H9 (cell line): ENCODE measurements around the gene KCNQ2. TPM values are rescaled to one million over a fixed set of nuclear protein-coding genes. Genes with fewer than 3 reads are reported as not detected.

Experiments used
- DNase-seq: peaks from one replicate; pipeline ENCODE4 v3.0.0-alpha.2; 2017
- H2AFZ ChIP-seq: one replicate; pipeline ENCODE4 v1.6.1; 2013; ENCODE audit warnings: mild to moderate bottlenecking, low read length, control low read depth, moderate library complexity
- H2AK5ac ChIP-seq: 2 replicates; pipeline ENCODE4 v1.6.1; 2013; ENCODE audit warnings: low read length, control low read depth, mixed read lengths; ENCODE audit not compliant: insufficient read length
- H2BK120ac ChIP-seq: one replicate; pipeline ENCODE4 v1.6.1; 2013; ENCODE audit warnings: low read depth, mild to moderate bottlenecking, low read length, control low read depth, inconsistent platforms; ENCODE audit not compliant: poor library complexity, severe bottlenecking
- H2BK12ac ChIP-seq: 2 replicates; pipeline ENCODE4 v1.6.1; 2013; ENCODE audit warnings: low read length, control low read depth, mixed read lengths, low read depth; ENCODE audit not compliant: insufficient read length
- H2BK15ac ChIP-seq: 2 replicates; pipeline ENCODE4 v1.6.1; 2013; ENCODE audit warnings: low read depth, low read length, control low read depth
- H2BK20ac ChIP-seq: one replicate; pipeline ENCODE4 v1.6.1; 2013; ENCODE audit warnings: low read depth, mild to moderate bottlenecking, low read length, control low read depth, inconsistent platforms; ENCODE audit not compliant: poor library complexity, severe bottlenecking
- H2BK5ac ChIP-seq: 2 replicates; pipeline ENCODE4 v1.6.1; 2013; ENCODE audit warnings: low read length, control low read depth, mixed read lengths; ENCODE audit not compliant: insufficient read length
- H3K14ac ChIP-seq: 2 replicates; pipeline ENCODE4 v1.6.1; 2013; ENCODE audit warnings: low read length, control low read depth; ENCODE audit not compliant: insufficient read depth
- H3K18ac ChIP-seq: 2 replicates; pipeline ENCODE4 v1.6.1; 2013; ENCODE audit warnings: low read depth, mild to moderate bottlenecking, mixed read lengths, low read length, control low read depth; ENCODE audit not compliant: insufficient read length
- H3K23ac ChIP-seq: 2 replicates; pipeline ENCODE4 v1.6.1; 2013; ENCODE audit warnings: low read length, control low read depth, mixed read lengths, low read depth; ENCODE audit not compliant: insufficient read length
- H3K23me2 ChIP-seq: 2 replicates; pipeline ENCODE4 v1.6.1; 2013; ENCODE audit warnings: low read depth, mild to moderate bottlenecking, mixed read lengths, low read length, control low read depth; ENCODE audit not compliant: insufficient read length, poor library complexity, severe bottlenecking
- H3K27ac ChIP-seq: 2 replicates; pipeline ENCODE4 v1.5.1; 2013; ENCODE audit warnings: low read length, control low read depth, mixed read lengths, low read depth; ENCODE audit not compliant: insufficient read length
- H3K27me3 ChIP-seq: 2 replicates; pipeline ENCODE4 v1.6.1; 2013; ENCODE audit warnings: low read length, control low read depth, inconsistent platforms; ENCODE audit not compliant: insufficient read depth
- H3K4ac ChIP-seq: 2 replicates; pipeline ENCODE4 v1.6.1; 2013; ENCODE audit warnings: low read depth, mild to moderate bottlenecking, control low read depth, inconsistent platforms, low read length, moderate library complexity
- H3K4me1 ChIP-seq: 2 replicates; pipeline ENCODE4 v1.6.1; 2013; ENCODE audit warnings: low read length, control low read depth, inconsistent platforms; ENCODE audit not compliant: insufficient read depth
- H3K4me2 ChIP-seq: 2 replicates; pipeline ENCODE4 v1.6.1; 2013; ENCODE audit warnings: low read length, control low read depth, mixed read lengths; ENCODE audit not compliant: insufficient read length, insufficient read depth
- H3K56ac ChIP-seq: 2 replicates; pipeline ENCODE4 v1.6.1; 2013; ENCODE audit warnings: low read depth, mild to moderate bottlenecking, mixed read lengths, low read length, control low read depth; ENCODE audit not compliant: insufficient read length
- H3K79me1 ChIP-seq: 2 replicates; pipeline ENCODE4 v1.6.1; 2013; ENCODE audit warnings: low read depth, mild to moderate bottlenecking, moderate library complexity, low read length, control low read depth, inconsistent platforms; ENCODE audit not compliant: insufficient read depth, poor library complexity, severe bottlenecking
- H3K79me2 ChIP-seq: 2 replicates; pipeline ENCODE4 v1.6.1; 2013; ENCODE audit warnings: low read length, control low read depth, inconsistent platforms; ENCODE audit not compliant: insufficient read depth
- H3K9ac ChIP-seq: 2 replicates; pipeline ENCODE4 v1.6.1; 2013; ENCODE audit warnings: low read length, control low read depth, mixed read lengths; ENCODE audit not compliant: insufficient read length; ENCODE audit errors: extremely low read depth
- H3K9me3 ChIP-seq: one replicate; pipeline ENCODE4 v1.6.1; 2013; ENCODE audit warnings: low read depth, low read length, inconsistent platforms; ENCODE audit not compliant: control insufficient read depth
- H3T11ph ChIP-seq: one replicate; pipeline ENCODE4 v1.6.1; 2013; ENCODE audit warnings: mild to moderate bottlenecking, low read length, control low read depth, inconsistent platforms
- H4K20me1 ChIP-seq: one replicate; pipeline ENCODE4 v1.6.1; 2013; ENCODE audit not compliant: control insufficient read depth, insufficient read length, insufficient read depth
- H4K5ac ChIP-seq: 2 replicates; pipeline ENCODE4 v1.6.1; 2013; ENCODE audit warnings: low read depth, mild to moderate bottlenecking, mixed read lengths, low read length, control low read depth; ENCODE audit not compliant: insufficient read length
- H4K8ac ChIP-seq: replicated peaks from 2 replicates; pipeline ENCODE4 v1.6.1; 2013; ENCODE audit warnings: low read length, control low read depth, mixed read lengths, low read depth; ENCODE audit not compliant: insufficient read length
- H4K91ac ChIP-seq: 2 replicates; pipeline ENCODE4 v1.6.1; 2013; ENCODE audit warnings: low read depth, mild to moderate bottlenecking, moderate library complexity, mixed read lengths, low read length, control low read depth; ENCODE audit not compliant: insufficient read length
- H3K27ac Mint-ChIP-seq, 3 experiments: 2 replicates in 2 of 3; 3 replicates in 1 of 3; pipeline ENCODE4 v1.8.0; 2020 to 2021; ENCODE audit warnings: mixed read lengths in 3 of 3, mild to moderate bottlenecking in 1 of 3, moderate library complexity in 1 of 3
- H3K27me3 Mint-ChIP-seq: 2 replicates; pipeline ENCODE4 v1.8.0; 2021; ENCODE audit warnings: low read depth, mild to moderate bottlenecking, moderate library complexity, mixed read lengths
- H3K36me3 Mint-ChIP-seq, 3 experiments: 2 replicates in 2 of 3; 3 replicates in 1 of 3; pipeline ENCODE4 v1.8.0; 2020 to 2021; ENCODE audit warnings: low read depth in 3 of 3, mixed read lengths in 3 of 3; ENCODE audit not compliant: insufficient read depth in 1 of 3
- H3K4me1 Mint-ChIP-seq, 2 experiments: 2 replicates each; pipeline ENCODE4 v1.8.0; 2020; ENCODE audit warnings: mixed read lengths in 2 of 2
- H3K4me3 Mint-ChIP-seq, 2 experiments: 2 replicates in 1 of 2; 3 replicates in 1 of 2; pipeline ENCODE4 v1.8.0; 2020 to 2021; ENCODE audit warnings: mild to moderate bottlenecking in 2 of 2, mixed read lengths in 2 of 2, moderate library complexity in 1 of 2
- H3K9me3 Mint-ChIP-seq, 2 experiments: 2 replicates in 1 of 2; 3 replicates in 1 of 2; pipeline ENCODE4 v1.8.0; 2020; ENCODE audit warnings: mild to moderate bottlenecking in 2 of 2, mixed read lengths in 2 of 2, moderate library complexity in 1 of 2
- CTCF ChIP-seq: fragments of 200-600 bp; sonication (generic); conservative IDR thresholded peaks from 3 replicates; pipeline ENCODE4 v1.8.0; 2021; ENCODE audit warnings: antibody characterized with exemption, mild to moderate bottlenecking
- WGBS: extraction: QIAGEN DNeasy Blood & Tissue Kit; methylation state at CpG from one replicate; pipeline ENCODE4 v1.1.7; 2013; ENCODE audit warnings: missing lambda C conversion rate, low lambda C conversion rate, mixed read lengths; ENCODE audit not compliant: insufficient read length; ENCODE audit errors: extremely low coverage; 5-methylcytosine and 5-hydroxymethylcytosine counted together
- total RNA-seq: library from RNA; stranded (reverse); gene quantifications from 2 replicates; pipeline ENCODE4 v1.2.1, GENCODE V29; 2021

Gene KCNQ2
- total RNA-seq, 1 experiment from 2014 or later = 69.2 TPM

- Histone ChIP-seq H2AK5ac (no peak overlapping the region), H3T11ph (no peak overlapping the region), H3K56ac (no peak overlapping the region), H4K8ac (no peak overlapping the region), H3K18ac (no peak overlapping the region), H3K23me2 (no peaks in the 10 kb centered on the region), H3K14ac (no peak overlapping the region), H2BK120ac (no peak overlapping the region), H3K23ac (no peak overlapping the region), H3K79me2 (no peaks in the 10 kb centered on the region), H4K20me1 (no peaks in the 10 kb centered on the region), H3K4me2 (no peak overlapping the region), H3K9me3 (no peaks in the 10 kb centered on the region), H3K4ac (no peak overlapping the region), H2BK5ac (no peak overlapping the region), H3K79me1 (no peaks in the 10 kb centered on the region), H3K9ac (no peak overlapping the region), H4K5ac (no peak overlapping the region), H2BK15ac (no peak overlapping the region), H2AFZ (no peak overlapping the region), H4K91ac (no peak overlapping the region), H3K4me1 (peaks cover 7% of the 10 kb centered on the region; the same call in 1 of the 2 replicates), H3K27me3 (no peaks in the 10 kb centered on the region), H2BK12ac (no peak overlapping the region), H3K27ac (no peak overlapping the region), H2BK20ac (no peak overlapping the region)
- DNase-seq = no peak
- Mint-ChIP-seq H3K36me3 (peaks cover 2 to 8% (median 4%) of the 10 kb centered on the region in 3 experiments; a peak in 5 of 7 replicates), H3K27me3 (peaks cover 13% of the 10 kb centered on the region), H3K4me3 (no peak overlapping the region), H3K9me3 (peaks cover 7 to 8% of the 10 kb centered on the region in 2 experiments), H3K27ac (no peak overlapping the region), H3K4me1 (peaks cover 21 to 27% of the 10 kb centered on the region in 2 experiments)
- no peak for TF ChIP-seq CTCF
- WGBS = no CpG with 5 or more reads among the region's 30 CpGs
Observed at GRCh38 chr20:63397155-63397843, 75.2 kb downstream of the KCNQ2 start.
